GM12878 (cell line): ENCODE results near the gene DCAF6. TPM values are rescaled to one million over a fixed set of nuclear protein-coding genes. Genes with fewer than 3 reads are reported as not detected.

ENCODE experiments used
- ATAC-seq: fragments of 200-7000 bp; cut with Tn5 transposase; 3 replicates; pipeline ENCODE4 v1.9.1; 2020; ENCODE audit warnings: mild to moderate bottlenecking, moderate library complexity
- BruUV-seq: library from RNA; stranded (reverse); fragments of 400-500 nt; replicated peaks from 2 replicates; lab custom pipeline; 2021; lab: Mats Ljungman, UMichigan
- CTCF ChIA-PET: fragments of 300-600 bp; sonication (Branson Sonifier 250); formaldehyde crosslinking; extraction: SDS; loops from one replicate; lab custom pipeline; 2021; ENCODE audit warnings: inconsistent platforms; lab: Yijun Ruan, JAX
- POLR2A ChIA-PET: fragments of 350-600 bp; formaldehyde crosslinking; extraction: SDS; loops from one replicate; lab custom pipeline; 2021; ENCODE audit warnings: inconsistent platforms; lab: Charles Lee
- RAD21 ChIA-PET: fragments of 300-600 bp; sonication (Branson Sonifier 250); formaldehyde crosslinking; loops from one replicate; lab custom pipeline; 2023; ENCODE audit warnings: antibody characterized with exemption; ENCODE audit not compliant: unreplicated experiment; lab: Charles Lee
- SMC1A ChIA-PET: fragments of 300-600 bp; sonication (Branson Sonifier 250); formaldehyde crosslinking; loops from one replicate; lab custom pipeline; 2023; ENCODE audit not compliant: unreplicated experiment, uncharacterized antibody; lab: Charles Lee
- DNase-seq: peaks from one replicate; pipeline ENCODE4 v3.0.0-alpha.2; 2011; ENCODE audit warnings: low read depth, low spot score
- FAIRE-seq: peaks from 3 replicates; lab custom pipeline; 2011; peaks lifted over from hg19 to GRCh38; lab: Jason Lieb, UNC
- H2AFZ ChIP-seq: 2 replicates; pipeline ENCODE4 v1.6.0; 2011; ENCODE audit warnings: low read depth, low read length, control low read depth; ENCODE audit not compliant: control insufficient read depth
- H3K27ac ChIP-seq: 2 replicates; pipeline ENCODE4 v1.5.1; 2011; ENCODE audit warnings: control low read depth; ENCODE audit not compliant: control insufficient read depth, insufficient read depth
- H3K27me3 ChIP-seq, 2 experiments: replicated peaks in 1 of 2; 2 replicates each; pipeline versions ENCODE4 v1.6.0 to v1.6.1; 2011; ENCODE audit warnings: low read length in 1 of 2; ENCODE audit not compliant: control insufficient read depth in 2 of 2, insufficient read depth in 2 of 2
- H3K36me3 ChIP-seq, 2 experiments: 2 replicates each; pipeline ENCODE4 v1.5.1; 2011; ENCODE audit warnings: low read length in 1 of 2; ENCODE audit not compliant: control insufficient read depth in 2 of 2, insufficient read depth in 2 of 2
- H3K4me1 ChIP-seq: 2 replicates; pipeline ENCODE4 v1.6.1; 2011; ENCODE audit warnings: mild to moderate bottlenecking, low read length, moderate library complexity, mixed read lengths; ENCODE audit not compliant: control insufficient read depth, insufficient read depth
- H3K4me2 ChIP-seq: 2 replicates; pipeline ENCODE4 v1.6.0; 2011; ENCODE audit warnings: control low read depth; ENCODE audit not compliant: control insufficient read depth, insufficient read depth
- H3K4me3 ChIP-seq: fragments of 200-600 bp; sonication (generic); 2 replicates; pipeline ENCODE4 v1.5.1; 2016
- H3K79me2 ChIP-seq: 2 replicates; pipeline ENCODE4 v1.6.0; 2011; ENCODE audit warnings: low read length; ENCODE audit not compliant: control insufficient read depth, insufficient read depth
- H3K9ac ChIP-seq: 2 replicates; pipeline ENCODE4 v1.8.0; 2011; ENCODE audit warnings: low read length, control low read depth, mixed read lengths; ENCODE audit not compliant: control insufficient read depth, insufficient read depth
- H3K9me3 ChIP-seq: replicated peaks from 3 replicates; pipeline ENCODE4 v1.5.1; 2011; ENCODE audit warnings: mild to moderate bottlenecking, low read length; ENCODE audit not compliant: control insufficient read depth, insufficient read depth
- H4K20me1 ChIP-seq: 2 replicates; pipeline ENCODE4 v1.6.0; 2011; ENCODE audit not compliant: control insufficient read depth, insufficient read depth
- MLLT1 ChIP-seq: fragments of 450-650 bp; IDR thresholded peaks from 2 replicates; pipeline ENCODE4 v1.6.1; 2016; ENCODE audit warnings: mild to moderate bottlenecking
- MYB ChIP-seq: fragments of 150-350 bp; IDR thresholded peaks from 2 replicates; pipeline ENCODE4 v1.6.1; 2014; ENCODE audit warnings: mild to moderate bottlenecking, low read depth, low read length, borderline replicate concordance
- PML ChIP-seq: IDR thresholded peaks from 2 replicates; pipeline ENCODE4 v1.6.1; 2012; ENCODE audit warnings: low read length, inconsistent platforms
- RELB ChIP-seq: fragments of 450-650 bp; IDR thresholded peaks from 2 replicates; pipeline ENCODE4 v1.6.1; 2017; ENCODE audit warnings: low read depth, mild to moderate bottlenecking, moderate library complexity
- SIN3A ChIP-seq: IDR thresholded peaks from 2 replicates; pipeline ENCODE4 v1.6.1; 2012; ENCODE audit warnings: low read depth, low read length, improper control_type of control experiment
- SKIL ChIP-seq: fragments of 450-650 bp; IDR thresholded peaks from 2 replicates; pipeline ENCODE4 v1.6.1; 2017; ENCODE audit warnings: mild to moderate bottlenecking, low read depth, inconsistent platforms; ENCODE audit not compliant: poor library complexity, severe bottlenecking
- SMARCA5 ChIP-seq: fragments of 450-650 bp; IDR thresholded peaks from 2 replicates; pipeline ENCODE4 v1.6.1; 2017; ENCODE audit warnings: mild to moderate bottlenecking
- STAT1 ChIP-seq: fragments of 450-650 bp; conservative IDR thresholded peaks from 2 replicates; pipeline ENCODE4 v1.6.1; 2014; ENCODE audit warnings: antibody characterized with exemption, mild to moderate bottlenecking
- TCF12 ChIP-seq: IDR thresholded peaks from 2 replicates; pipeline ENCODE4 v1.6.1; 2011; ENCODE audit warnings: low read depth, mild to moderate bottlenecking, low read length
- ZBED1 ChIP-seq: IDR thresholded peaks from 2 replicates; pipeline ENCODE4 v1.6.1; 2016; ENCODE audit warnings: borderline replicate concordance
- ZBTB11 ChIP-seq: fragments of 450-650 bp; formaldehyde crosslinking; IDR thresholded peaks from 2 replicates; pipeline ENCODE4 v1.5.0; 2022; ENCODE audit warnings: mild to moderate bottlenecking, missing genetic modification characterization
- ZNF217 ChIP-seq: fragments of 450-650 bp; IDR thresholded peaks from 2 replicates; pipeline ENCODE4 v1.6.1; 2017; ENCODE audit warnings: antibody characterized with exemption, mild to moderate bottlenecking
- ZNF622 ChIP-seq: fragments of 450-650 bp; IDR thresholded peaks from 2 replicates; pipeline ENCODE4 v1.6.1; 2017; ENCODE audit warnings: mild to moderate bottlenecking, inconsistent platforms
- ZSCAN29 ChIP-seq: fragments of 450-650 bp; IDR thresholded peaks from 2 replicates; pipeline ENCODE4 v1.6.1; 2017; ENCODE audit warnings: mild to moderate bottlenecking, moderate library complexity
- WGBS: methylation state at CpG from one replicate; pipeline ENCODE4 v1.1.6; 2016; ENCODE audit warnings: low lambda C conversion rate; ENCODE audit not compliant: insufficient replicate concordance, insufficient coverage; ENCODE audit errors: missing lambda C conversion rate; 5-methylcytosine and 5-hydroxymethylcytosine counted together
- in situ Hi-C: fragments of 300-500 bp; cut with MboI; formaldehyde crosslinking; loops from 9 replicates; pipeline ENCODE4 v1.14.3; 2018; ENCODE audit warnings: mixed read lengths
- intact Hi-C: fragments of 100-400 bp; cut with micrococcal nuclease; formaldehyde crosslinking; loops from one replicate; pipeline ENCODE4 v1.14.2; 2022; ENCODE audit not compliant: unreplicated experiment
- polyA plus RNA-seq, 11 experiments: library from polyadenylated mRNA; depleted of rRNA in 4 of 11; unstranded in 6 of 11; stranded (reverse) in 5 of 11; fragments of >200 nt; fragmentation: Nextera tagmentation in 4 of 11; fragmentation: Illumina TruSeq in 1 of 11; extraction: Ambion mirVana in 4 of 11; extraction: Trizol in 1 of 11; gene quantifications; 1 replicate in 1 of 11; 2 replicates in 10 of 11; pipeline versions ENCODE4 v1.2.1 to v1.2.3, GENCODE V29; 2011 to 2016; ENCODE audit warnings: inconsistent platforms in 2 of 11, missing spikeins in 2 of 11, low read depth in 1 of 11
- total RNA-seq, 4 experiments: library from RNA; depleted of rRNA in 3 of 4; stranded (reverse); fragments of >200 nt in 3 of 4; fragmentation: Illumina TruSeq in 1 of 4; extraction: Trizol in 1 of 4; gene quantifications; 2 replicates each; pipeline versions ENCODE4 v1.2.1 to v1.2.3, GENCODE V29; 2013 to 2021
- TF ChIP-seq, protein P1 (sequence below): IDR thresholded peaks from 2 replicates; pipeline ENCODE4 v1.6.1; 2011; ENCODE audit warnings: borderline replicate concordance, low read depth, mild to moderate bottlenecking, moderate library complexity, low read length; ENCODE audit not compliant: insufficient read depth, poor library complexity, severe bottlenecking

DCAF6 gene
- total and polyA plus RNA-seq, 10 of the 15 experiments (the other 5 are each of a cell fraction or from before 2014, with no cell fraction given): 11.4 to 62.7 (median 33.0) TPM

DNA sequence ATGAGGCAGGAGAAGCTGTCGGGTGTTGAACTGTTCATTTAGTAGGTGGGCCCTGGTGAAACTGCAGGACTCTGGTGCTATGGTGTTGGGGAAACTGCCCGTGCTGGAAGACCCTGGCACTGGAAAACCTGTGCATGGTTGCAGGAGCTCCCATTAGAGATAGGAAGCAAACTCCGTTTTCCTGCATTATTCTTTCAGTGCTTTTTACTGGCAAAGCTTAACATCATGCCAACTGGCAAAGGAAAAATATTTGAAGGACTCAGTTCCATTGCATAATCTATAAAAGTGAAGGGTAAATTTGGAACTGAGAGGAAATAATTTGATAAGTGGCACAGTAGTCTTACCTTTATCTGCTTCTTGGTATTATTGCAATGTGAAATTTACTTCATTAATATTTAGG, 32.1 kb downstream of the DCAF6 start:
- BruUV-seq: no TSS peak
- intact Hi-C loops (no loop called here), in situ Hi-C loops (no loop called here)
- H4K20me1 ChIP-seq: no peaks in the 10 kb centered on the region
- no peaks in the 10 kb centered on the region; the same call in 1 of the 2 replicates for H3K79me2 ChIP-seq
- ATAC-seq (no peak), FAIRE-seq (no peak), DNase-seq (no peak)
- no peaks in the 10 kb centered on the region; the same call in 2 of the 3 replicates for H3K9me3 ChIP-seq
- RAD21 ChIA-PET: interaction anchor here (1.5 kb wide), 1 partner anchor 33 kb away, joined by 3 read pairs; no protein-coding TSS in a partner anchor
- H3K4me1 ChIP-seq: no peaks in the 10 kb centered on the region
- no peak overlapping the region for H3K4me2 ChIP-seq
- POLR2A ChIA-PET: no interaction called here
- WGBS: 78% methylated on average over 3 of the region's 3 CpGs
- H2AFZ ChIP-seq: no peak overlapping the region
- H3K4me3 ChIP-seq: no peak overlapping the region
- H3K27me3 ChIP-seq: no peaks in the 10 kb centered on the region
- CTCF ChIA-PET: interaction anchor here (1.4 kb wide), 1 partner anchor 114 kb away, joined by 6 read pairs; no protein-coding TSS in a partner anchor
- no peak overlapping the region for H3K27ac ChIP-seq
- SMC1A ChIA-PET: interaction anchor here (0.6 to 1.8 kb wide), 3 partner anchors 19 to 529 kb away, joined by 3 to 6 read pairs (median 3); no protein-coding TSS in a partner anchor
- peaks cover 0 to 7% of the 10 kb centered on the region in 2 experiments; a peak in 2 of 4 replicates for H3K36me3 ChIP-seq
- no peak overlapping the region for H3K9ac ChIP-seq
- TF ChIP-seq TCF12: no peak
- no peak for TF ChIP-seq MLLT1
- TF ChIP-seq MYB: no peak
- TF ChIP-seq ZNF622: no peak
- TF ChIP-seq ZBED1: no peak
- no peak for TF ChIP-seq ZBTB11 (CRISPR knock-in tag)
- no peak for TF ChIP-seq SIN3A
- TF ChIP-seq, protein P1, sequence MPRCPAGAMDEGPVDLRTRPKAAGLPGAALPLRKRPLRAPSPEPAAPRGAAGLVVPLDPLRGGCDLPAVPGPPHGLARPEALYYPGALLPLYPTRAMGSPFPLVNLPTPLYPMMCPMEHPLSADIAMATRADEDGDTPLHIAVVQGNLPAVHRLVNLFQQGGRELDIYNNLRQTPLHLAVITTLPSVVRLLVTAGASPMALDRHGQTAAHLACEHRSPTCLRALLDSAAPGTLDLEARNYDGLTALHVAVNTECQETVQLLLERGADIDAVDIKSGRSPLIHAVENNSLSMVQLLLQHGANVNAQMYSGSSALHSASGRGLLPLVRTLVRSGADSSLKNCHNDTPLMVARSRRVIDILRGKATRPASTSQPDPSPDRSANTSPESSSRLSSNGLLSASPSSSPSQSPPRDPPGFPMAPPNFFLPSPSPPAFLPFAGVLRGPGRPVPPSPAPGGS: no peak
- TF ChIP-seq STAT1: no peak
- no peak for TF ChIP-seq SMARCA5
- no peak for TF ChIP-seq SKIL
- no peak for TF ChIP-seq RELB
- no peak for TF ChIP-seq PML
- TF ChIP-seq ZNF217: no peak
- TF ChIP-seq ZSCAN29: no peak
